WTC11 (cell line): ENCODE results near the gene TBC1D4. TPM values are rescaled to one million over a fixed set of nuclear protein-coding genes. Genes with fewer than 3 reads are reported as not detected.

Experiments used
- ATAC-seq: fragments of 200-7000 bp; cut with Tn5 transposase; 2 replicates; pipeline ENCODE4 v1.10.0; 2021; ENCODE audit warnings: mild to moderate bottlenecking, moderate library complexity
- CTCF ChIA-PET: fragments of 300-600 bp; sonication (Branson Sonifier 250); formaldehyde crosslinking; loops from one replicate; lab custom pipeline; 2021; ENCODE audit warnings: antibody characterized with exemption; lab: Charles Lee
- POLR2A ChIA-PET: fragments of 350-600 bp; sonication (Branson Sonifier 250); formaldehyde crosslinking; loops from one replicate; lab custom pipeline; 2021; ENCODE audit warnings: antibody characterized with exemption; lab: Charles Lee
- DNase-seq: peaks from one replicate; pipeline ENCODE4 v3.0.0; 2021; ENCODE audit warnings: low spot score
- H3K27ac Mint-ChIP-seq: 2 replicates; pipeline ENCODE4 v1.8.0; 2021; ENCODE audit warnings: mixed read lengths
- H3K27me3 Mint-ChIP-seq: 2 replicates; pipeline ENCODE4 v1.8.0; 2021; ENCODE audit warnings: low read depth, mild to moderate bottlenecking, moderate library complexity, mixed read lengths
- H3K36me3 Mint-ChIP-seq: 2 replicates; pipeline ENCODE4 v1.8.0; 2021; ENCODE audit warnings: mixed read lengths
- H3K4me1 Mint-ChIP-seq: 2 replicates; pipeline ENCODE4 v1.8.0; 2022; ENCODE audit warnings: mixed read lengths
- H3K4me3 Mint-ChIP-seq: 2 replicates; pipeline ENCODE4 v1.8.0; 2021; ENCODE audit warnings: mild to moderate bottlenecking, moderate library complexity, mixed read lengths
- H3K9me3 Mint-ChIP-seq: 2 replicates; pipeline ENCODE4 v1.8.0; 2021; ENCODE audit warnings: mixed read lengths
- ATF1 ChIP-seq: sonication (generic); formaldehyde crosslinking; IDR thresholded peaks from 2 replicates; pipeline ENCODE4 v1.8.1; 2023; ENCODE audit warnings: mild to moderate bottlenecking, moderate library complexity, missing genetic modification reagents
- FOXJ3 ChIP-seq: sonication (generic); formaldehyde crosslinking; IDR thresholded peaks from 2 replicates; pipeline ENCODE4 v1.9.0; 2021; ENCODE audit warnings: missing genetic modification reagents, mild to moderate bottlenecking, borderline replicate concordance
- GABPB1 ChIP-seq: sonication (generic); formaldehyde crosslinking; IDR thresholded peaks from 2 replicates; pipeline ENCODE4 v1.8.1; 2023; ENCODE audit warnings: mild to moderate bottlenecking, missing genetic modification reagents
- GRHL2 ChIP-seq: fragments of 250-450 bp; sonication (Bioruptor Pico); IDR thresholded peaks from 2 replicates; pipeline ENCODE4 v1.8.0; 2022; ENCODE audit warnings: mild to moderate bottlenecking, moderate library complexity; ENCODE audit not compliant: insufficient replicate concordance, severe bottlenecking
- NFATC4 ChIP-seq: fragments of 250-450 bp; sonication (Bioruptor Pico); IDR thresholded peaks from 2 replicates; pipeline ENCODE4 v1.9.0; 2021; ENCODE audit warnings: mild to moderate bottlenecking
- NR2C2 ChIP-seq: sonication (generic); formaldehyde crosslinking; IDR thresholded peaks from 2 replicates; pipeline ENCODE4 v1.8.0; 2022; ENCODE audit warnings: mild to moderate bottlenecking, missing genetic modification reagents
- SMAD4 ChIP-seq: sonication (generic); formaldehyde crosslinking; IDR thresholded peaks from 2 replicates; pipeline ENCODE4 v1.8.0; 2022; ENCODE audit warnings: mild to moderate bottlenecking, missing genetic modification reagents
- SOX15 ChIP-seq: fragments of 250-450 bp; sonication (Bioruptor Pico); IDR thresholded peaks from 2 replicates; pipeline ENCODE4 v1.9.0; 2021; ENCODE audit warnings: mild to moderate bottlenecking
- ZNF232 ChIP-seq: sonication (generic); formaldehyde crosslinking; IDR thresholded peaks from 2 replicates; pipeline ENCODE4 v1.8.0; 2022; ENCODE audit warnings: mild to moderate bottlenecking, missing genetic modification reagents
- ZNF317 ChIP-seq: sonication (generic); formaldehyde crosslinking; IDR thresholded peaks from 2 replicates; pipeline ENCODE4 v1.8.1; 2023; ENCODE audit warnings: low read depth, mild to moderate bottlenecking, moderate library complexity, missing genetic modification reagents, borderline replicate concordance
- total RNA-seq: library from RNA; stranded (reverse); gene quantifications from 3 replicates; pipeline ENCODE4 v1.2.3, GENCODE V29; 2021
- TF ChIP-seq, protein P1 (sequence below): sonication (generic); formaldehyde crosslinking; IDR thresholded peaks from 2 replicates; pipeline ENCODE4 v1.8.1; 2023; ENCODE audit warnings: mild to moderate bottlenecking, missing genetic modification reagents
- TF ChIP-seq, protein P2 (sequence below): sonication (generic); formaldehyde crosslinking; IDR thresholded peaks from 2 replicates; pipeline ENCODE4 v1.8.1; 2022; ENCODE audit warnings: missing genetic modification reagents, borderline replicate concordance
- TF ChIP-seq, protein P3 (sequence below): sonication (generic); formaldehyde crosslinking; IDR thresholded peaks from 2 replicates; pipeline ENCODE4 v1.8.1; 2022; ENCODE audit warnings: mild to moderate bottlenecking, missing genetic modification reagents, moderate library complexity, borderline replicate concordance
- TF ChIP-seq, protein P4 (sequence below): sonication (generic); formaldehyde crosslinking; IDR thresholded peaks from 2 replicates; pipeline ENCODE4 v1.8.0; 2022; ENCODE audit warnings: missing genetic modification reagents
- TF ChIP-seq, protein P5 (sequence below): sonication (generic); formaldehyde crosslinking; IDR thresholded peaks from 2 replicates; pipeline ENCODE4 v1.8.1; 2023; ENCODE audit warnings: mild to moderate bottlenecking, moderate library complexity, missing genetic modification reagents
- TF ChIP-seq, protein P6 (sequence below): sonication (generic); formaldehyde crosslinking; IDR thresholded peaks from 2 replicates; pipeline ENCODE4 v1.8.1; 2022; ENCODE audit warnings: mild to moderate bottlenecking, moderate library complexity, missing genetic modification reagents
- TF ChIP-seq, protein P7 (sequence below): fragments of 250-450 bp; sonication (Bioruptor Pico); IDR thresholded peaks from 2 replicates; pipeline ENCODE4 v1.9.0; 2021; ENCODE audit warnings: moderate library complexity, mild to moderate bottlenecking, inconsistent platforms, borderline replicate concordance
- TF ChIP-seq, protein P8 (sequence below): sonication (generic); formaldehyde crosslinking; IDR thresholded peaks from 2 replicates; pipeline ENCODE4 v1.8.1; 2023; ENCODE audit warnings: mild to moderate bottlenecking, missing genetic modification reagents, borderline replicate concordance
- TF ChIP-seq, protein P9 (sequence below): sonication (generic); formaldehyde crosslinking; IDR thresholded peaks from 2 replicates; pipeline ENCODE4 v1.8.1; 2022; ENCODE audit warnings: low read depth, missing genetic modification reagents, borderline replicate concordance

The TBC1D4 gene
- total RNA-seq, 1 experiment from 2014 or later, result 37.1 TPM

DNA sequence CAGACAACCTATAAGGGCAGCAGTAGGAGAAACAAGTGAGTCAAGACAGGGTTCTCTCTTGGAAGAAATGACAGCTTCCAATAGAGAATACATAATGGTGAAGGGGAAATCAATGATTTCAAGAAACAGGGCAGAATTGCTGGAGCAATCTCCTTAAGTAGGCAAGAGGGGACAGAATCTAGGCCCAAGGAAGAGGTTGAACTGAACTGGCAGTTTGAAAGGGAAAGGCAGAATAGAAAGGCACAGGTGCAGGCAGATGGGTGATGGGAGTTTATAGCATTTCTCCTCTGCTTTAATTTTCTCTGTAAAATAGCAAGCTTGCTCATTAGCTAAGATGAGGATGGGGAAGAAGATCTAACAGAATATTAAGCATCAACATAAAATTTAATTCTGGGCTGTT lies 110.8 kb downstream of the TBC1D4 start:
- ChIA-PET POLR2A (no interaction called here), CTCF (interaction anchor here (1.3 to 1.5 kb wide), 3 partner anchors 11 to 111 kb away, joined by 3 to 6 read pairs (median 4); partner anchors contain the start of gene TBC1D4)
- H3K9me3 Mint-ChIP-seq, result no peaks in the 10 kb centered on the region
- no peak for DNase-seq
- H3K4me1 Mint-ChIP-seq, result peaks cover 39% of the 10 kb centered on the region
- TF ChIP-seq FOXJ3 (CRISPR knock-in tag), result no peak
- no peak for TF ChIP-seq GABPB1 (CRISPR knock-in tag)
- TF ChIP-seq, protein P1, sequence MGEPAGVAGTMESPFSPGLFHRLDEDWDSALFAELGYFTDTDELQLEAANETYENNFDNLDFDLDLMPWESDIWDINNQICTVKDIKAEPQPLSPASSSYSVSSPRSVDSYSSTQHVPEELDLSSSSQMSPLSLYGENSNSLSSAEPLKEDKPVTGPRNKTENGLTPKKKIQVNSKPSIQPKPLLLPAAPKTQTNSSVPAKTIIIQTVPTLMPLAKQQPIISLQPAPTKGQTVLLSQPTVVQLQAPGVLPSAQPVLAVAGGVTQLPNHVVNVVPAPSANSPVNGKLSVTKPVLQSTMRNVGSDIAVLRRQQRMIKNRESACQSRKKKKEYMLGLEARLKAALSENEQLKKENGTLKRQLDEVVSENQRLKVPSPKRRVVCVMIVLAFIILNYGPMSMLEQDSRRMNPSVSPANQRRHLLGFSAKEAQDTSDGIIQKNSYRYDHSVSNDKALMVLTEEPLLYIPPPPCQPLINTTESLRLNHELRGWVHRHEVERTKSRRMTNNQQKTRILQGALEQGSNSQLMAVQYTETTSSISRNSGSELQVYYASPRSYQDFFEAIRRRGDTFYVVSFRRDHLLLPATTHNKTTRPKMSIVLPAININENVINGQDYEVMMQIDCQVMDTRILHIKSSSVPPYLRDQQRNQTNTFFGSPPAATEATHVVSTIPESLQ (CRISPR knock-in tag), result no peak
- TF ChIP-seq, protein P2, sequence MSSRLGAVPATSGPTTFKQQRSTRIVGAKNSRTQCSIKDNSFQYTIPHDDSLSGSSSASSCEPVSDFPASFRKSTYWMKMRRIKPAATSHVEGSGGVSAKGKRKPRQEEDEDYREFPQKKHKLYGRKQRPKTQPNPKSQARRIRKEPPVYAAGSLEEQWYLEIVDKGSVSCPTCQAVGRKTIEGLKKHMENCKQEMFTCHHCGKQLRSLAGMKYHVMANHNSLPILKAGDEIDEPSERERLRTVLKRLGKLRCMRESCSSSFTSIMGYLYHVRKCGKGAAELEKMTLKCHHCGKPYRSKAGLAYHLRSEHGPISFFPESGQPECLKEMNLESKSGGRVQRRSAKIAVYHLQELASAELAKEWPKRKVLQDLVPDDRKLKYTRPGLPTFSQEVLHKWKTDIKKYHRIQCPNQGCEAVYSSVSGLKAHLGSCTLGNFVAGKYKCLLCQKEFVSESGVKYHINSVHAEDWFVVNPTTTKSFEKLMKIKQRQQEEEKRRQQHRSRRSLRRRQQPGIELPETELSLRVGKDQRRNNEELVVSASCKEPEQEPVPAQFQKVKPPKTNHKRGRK (CRISPR knock-in tag), result no peak
- TF ChIP-seq NR2C2, result no peak
- TF ChIP-seq ATF1 (CRISPR knock-in tag), result no peak
- no peak for TF ChIP-seq ZNF232 (CRISPR knock-in tag)
- TF ChIP-seq GRHL2, result no peak
- TF ChIP-seq, protein P3, sequence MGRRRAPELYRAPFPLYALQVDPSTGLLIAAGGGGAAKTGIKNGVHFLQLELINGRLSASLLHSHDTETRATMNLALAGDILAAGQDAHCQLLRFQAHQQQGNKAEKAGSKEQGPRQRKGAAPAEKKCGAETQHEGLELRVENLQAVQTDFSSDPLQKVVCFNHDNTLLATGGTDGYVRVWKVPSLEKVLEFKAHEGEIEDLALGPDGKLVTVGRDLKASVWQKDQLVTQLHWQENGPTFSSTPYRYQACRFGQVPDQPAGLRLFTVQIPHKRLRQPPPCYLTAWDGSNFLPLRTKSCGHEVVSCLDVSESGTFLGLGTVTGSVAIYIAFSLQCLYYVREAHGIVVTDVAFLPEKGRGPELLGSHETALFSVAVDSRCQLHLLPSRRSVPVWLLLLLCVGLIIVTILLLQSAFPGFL (CRISPR knock-in tag), result no peak
- TF ChIP-seq, protein P4, sequence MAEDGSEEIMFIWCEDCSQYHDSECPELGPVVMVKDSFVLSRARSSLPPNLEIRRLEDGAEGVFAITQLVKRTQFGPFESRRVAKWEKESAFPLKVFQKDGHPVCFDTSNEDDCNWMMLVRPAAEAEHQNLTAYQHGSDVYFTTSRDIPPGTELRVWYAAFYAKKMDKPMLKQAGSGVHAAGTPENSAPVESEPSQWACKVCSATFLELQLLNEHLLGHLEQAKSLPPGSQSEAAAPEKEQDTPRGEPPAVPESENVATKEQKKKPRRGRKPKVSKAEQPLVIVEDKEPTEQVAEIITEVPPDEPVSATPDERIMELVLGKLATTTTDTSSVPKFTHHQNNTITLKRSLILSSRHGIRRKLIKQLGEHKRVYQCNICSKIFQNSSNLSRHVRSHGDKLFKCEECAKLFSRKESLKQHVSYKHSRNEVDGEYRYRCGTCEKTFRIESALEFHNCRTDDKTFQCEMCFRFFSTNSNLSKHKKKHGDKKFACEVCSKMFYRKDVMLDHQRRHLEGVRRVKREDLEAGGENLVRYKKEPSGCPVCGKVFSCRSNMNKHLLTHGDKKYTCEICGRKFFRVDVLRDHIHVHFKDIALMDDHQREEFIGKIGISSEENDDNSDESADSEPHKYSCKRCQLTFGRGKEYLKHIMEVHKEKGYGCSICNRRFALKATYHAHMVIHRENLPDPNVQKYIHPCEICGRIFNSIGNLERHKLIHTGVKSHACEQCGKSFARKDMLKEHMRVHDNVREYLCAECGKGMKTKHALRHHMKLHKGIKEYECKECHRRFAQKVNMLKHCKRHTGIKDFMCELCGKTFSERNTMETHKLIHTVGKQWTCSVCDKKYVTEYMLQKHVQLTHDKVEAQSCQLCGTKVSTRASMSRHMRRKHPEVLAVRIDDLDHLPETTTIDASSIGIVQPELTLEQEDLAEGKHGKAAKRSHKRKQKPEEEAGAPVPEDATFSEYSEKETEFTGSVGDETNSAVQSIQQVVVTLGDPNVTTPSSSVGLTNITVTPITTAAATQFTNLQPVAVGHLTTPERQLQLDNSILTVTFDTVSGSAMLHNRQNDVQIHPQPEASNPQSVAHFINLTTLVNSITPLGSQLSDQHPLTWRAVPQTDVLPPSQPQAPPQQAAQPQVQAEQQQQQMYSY (CRISPR knock-in tag), result no peak
- TF ChIP-seq, protein P5, sequence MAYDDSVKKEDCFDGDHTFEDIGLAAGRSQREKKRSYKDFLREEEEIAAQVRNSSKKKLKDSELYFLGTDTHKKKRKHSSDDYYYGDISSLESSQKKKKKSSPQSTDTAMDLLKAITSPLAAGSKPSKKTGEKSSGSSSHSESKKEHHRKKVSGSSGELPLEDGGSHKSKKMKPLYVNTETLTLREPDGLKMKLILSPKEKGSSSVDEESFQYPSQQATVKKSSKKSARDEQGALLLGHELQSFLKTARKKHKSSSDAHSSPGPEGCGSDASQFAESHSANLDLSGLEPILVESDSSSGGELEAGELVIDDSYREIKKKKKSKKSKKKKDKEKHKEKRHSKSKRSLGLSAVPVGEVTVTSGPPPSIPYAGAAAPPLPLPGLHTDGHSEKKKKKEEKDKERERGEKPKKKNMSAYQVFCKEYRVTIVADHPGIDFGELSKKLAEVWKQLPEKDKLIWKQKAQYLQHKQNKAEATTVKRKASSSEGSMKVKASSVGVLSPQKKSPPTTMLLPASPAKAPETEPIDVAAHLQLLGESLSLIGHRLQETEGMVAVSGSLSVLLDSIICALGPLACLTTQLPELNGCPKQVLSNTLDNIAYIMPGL (CRISPR knock-in tag), result no peak
- TF ChIP-seq, protein P6, sequence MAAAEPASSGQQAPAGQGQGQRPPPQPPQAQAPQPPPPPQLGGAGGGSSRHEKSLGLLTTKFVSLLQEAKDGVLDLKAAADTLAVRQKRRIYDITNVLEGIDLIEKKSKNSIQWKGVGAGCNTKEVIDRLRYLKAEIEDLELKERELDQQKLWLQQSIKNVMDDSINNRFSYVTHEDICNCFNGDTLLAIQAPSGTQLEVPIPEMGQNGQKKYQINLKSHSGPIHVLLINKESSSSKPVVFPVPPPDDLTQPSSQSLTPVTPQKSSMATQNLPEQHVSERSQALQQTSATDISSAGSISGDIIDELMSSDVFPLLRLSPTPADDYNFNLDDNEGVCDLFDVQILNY (CRISPR knock-in tag), result no peak
- no peak for TF ChIP-seq ZNF317
- TF ChIP-seq, protein P7, sequence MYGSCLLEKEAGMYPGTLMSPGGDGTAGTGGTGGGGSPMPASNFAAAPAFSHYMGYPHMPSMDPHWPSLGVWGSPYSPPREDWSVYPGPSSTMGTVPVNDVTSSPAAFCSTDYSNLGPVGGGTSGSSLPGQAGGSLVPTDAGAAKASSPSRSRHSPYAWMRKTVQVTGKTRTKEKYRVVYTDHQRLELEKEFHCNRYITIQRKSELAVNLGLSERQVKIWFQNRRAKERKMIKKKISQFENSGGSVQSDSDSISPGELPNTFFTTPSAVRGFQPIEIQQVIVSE, result no peak
- TF ChIP-seq SMAD4, result no peak
- TF ChIP-seq, protein P8, sequence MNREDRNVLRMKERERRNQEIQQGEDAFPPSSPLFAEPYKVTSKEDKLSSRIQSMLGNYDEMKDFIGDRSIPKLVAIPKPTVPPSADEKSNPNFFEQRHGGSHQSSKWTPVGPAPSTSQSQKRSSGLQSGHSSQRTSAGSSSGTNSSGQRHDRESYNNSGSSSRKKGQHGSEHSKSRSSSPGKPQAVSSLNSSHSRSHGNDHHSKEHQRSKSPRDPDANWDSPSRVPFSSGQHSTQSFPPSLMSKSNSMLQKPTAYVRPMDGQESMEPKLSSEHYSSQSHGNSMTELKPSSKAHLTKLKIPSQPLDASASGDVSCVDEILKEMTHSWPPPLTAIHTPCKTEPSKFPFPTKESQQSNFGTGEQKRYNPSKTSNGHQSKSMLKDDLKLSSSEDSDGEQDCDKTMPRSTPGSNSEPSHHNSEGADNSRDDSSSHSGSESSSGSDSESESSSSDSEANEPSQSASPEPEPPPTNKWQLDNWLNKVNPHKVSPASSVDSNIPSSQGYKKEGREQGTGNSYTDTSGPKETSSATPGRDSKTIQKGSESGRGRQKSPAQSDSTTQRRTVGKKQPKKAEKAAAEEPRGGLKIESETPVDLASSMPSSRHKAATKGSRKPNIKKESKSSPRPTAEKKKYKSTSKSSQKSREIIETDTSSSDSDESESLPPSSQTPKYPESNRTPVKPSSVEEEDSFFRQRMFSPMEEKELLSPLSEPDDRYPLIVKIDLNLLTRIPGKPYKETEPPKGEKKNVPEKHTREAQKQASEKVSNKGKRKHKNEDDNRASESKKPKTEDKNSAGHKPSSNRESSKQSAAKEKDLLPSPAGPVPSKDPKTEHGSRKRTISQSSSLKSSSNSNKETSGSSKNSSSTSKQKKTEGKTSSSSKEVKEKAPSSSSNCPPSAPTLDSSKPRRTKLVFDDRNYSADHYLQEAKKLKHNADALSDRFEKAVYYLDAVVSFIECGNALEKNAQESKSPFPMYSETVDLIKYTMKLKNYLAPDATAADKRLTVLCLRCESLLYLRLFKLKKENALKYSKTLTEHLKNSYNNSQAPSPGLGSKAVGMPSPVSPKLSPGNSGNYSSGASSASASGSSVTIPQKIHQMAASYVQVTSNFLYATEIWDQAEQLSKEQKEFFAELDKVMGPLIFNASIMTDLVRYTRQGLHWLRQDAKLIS (CRISPR knock-in tag), result no peak
- TF ChIP-seq SOX15 (CRISPR knock-in tag), result no peak
- TF ChIP-seq, protein P9, sequence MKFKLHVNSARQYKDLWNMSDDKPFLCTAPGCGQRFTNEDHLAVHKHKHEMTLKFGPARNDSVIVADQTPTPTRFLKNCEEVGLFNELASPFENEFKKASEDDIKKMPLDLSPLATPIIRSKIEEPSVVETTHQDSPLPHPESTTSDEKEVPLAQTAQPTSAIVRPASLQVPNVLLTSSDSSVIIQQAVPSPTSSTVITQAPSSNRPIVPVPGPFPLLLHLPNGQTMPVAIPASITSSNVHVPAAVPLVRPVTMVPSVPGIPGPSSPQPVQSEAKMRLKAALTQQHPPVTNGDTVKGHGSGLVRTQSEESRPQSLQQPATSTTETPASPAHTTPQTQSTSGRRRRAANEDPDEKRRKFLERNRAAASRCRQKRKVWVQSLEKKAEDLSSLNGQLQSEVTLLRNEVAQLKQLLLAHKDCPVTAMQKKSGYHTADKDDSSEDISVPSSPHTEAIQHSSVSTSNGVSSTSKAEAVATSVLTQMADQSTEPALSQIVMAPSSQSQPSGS (CRISPR knock-in tag), result no peak
- no peak for TF ChIP-seq NFATC4 (CRISPR knock-in tag)
- H3K36me3 Mint-ChIP-seq, result no peaks in the 10 kb centered on the region
- no peak overlapping the region for H3K27ac Mint-ChIP-seq
- ATAC-seq, result no peak
- no peak overlapping the region for H3K4me3 Mint-ChIP-seq
- no peaks in the 10 kb centered on the region for H3K27me3 Mint-ChIP-seq
